Activated T-helper 1 cell treated with anti-CD3 and anti-CD28 coated beads, Interleukin-2, amount 50 U/mL, for 16 hours (primary cell): ENCODE results near the gene KMT2C.
"Not testable (repeated sequence)": the region's sequence is repeated elsewhere in the genome, so short reads cannot be mapped to it uniquely, and the experiment has no call there.

Experiments used
- DNase-seq, 2 donors: peaks; one replicate each; pipeline ENCODE4 v3.0.0-alpha.2; 2020; ENCODE audit warnings: low read depth in 1 of 2, low spot score in 1 of 2

KMT2C gene

DNA sequence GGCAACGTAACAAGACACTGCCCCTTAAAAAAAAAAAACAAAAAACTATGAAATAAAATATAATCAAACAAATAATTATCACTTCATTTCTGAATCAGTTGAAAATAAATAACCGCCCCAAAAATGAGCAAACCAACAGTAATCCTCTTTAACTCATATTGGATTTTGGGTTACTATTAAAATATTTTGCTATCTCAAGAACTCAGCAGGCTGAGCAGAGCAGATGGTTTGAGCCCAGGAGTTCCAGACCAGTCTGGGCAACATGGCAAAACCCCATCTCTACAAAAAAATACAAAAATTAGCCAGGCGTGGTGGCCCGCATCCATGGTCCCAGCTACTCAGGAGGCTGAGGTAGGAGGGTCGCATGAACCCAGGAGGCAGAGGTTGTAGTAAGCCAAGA is 216.2 kb downstream of the KMT2C start:
- DNase-seq = not testable (repeated sequence)

- not testable (repeated sequence) for DNase-seq
These were observed 227.0 kb downstream of the KMT2C start for GRCh38 chr7:152208766-152209165.

GRCh38 chr7:152204417-152204816 is 231.4 kb downstream of the KMT2C start:
- not testable (repeated sequence) for DNase-seq

DNA sequence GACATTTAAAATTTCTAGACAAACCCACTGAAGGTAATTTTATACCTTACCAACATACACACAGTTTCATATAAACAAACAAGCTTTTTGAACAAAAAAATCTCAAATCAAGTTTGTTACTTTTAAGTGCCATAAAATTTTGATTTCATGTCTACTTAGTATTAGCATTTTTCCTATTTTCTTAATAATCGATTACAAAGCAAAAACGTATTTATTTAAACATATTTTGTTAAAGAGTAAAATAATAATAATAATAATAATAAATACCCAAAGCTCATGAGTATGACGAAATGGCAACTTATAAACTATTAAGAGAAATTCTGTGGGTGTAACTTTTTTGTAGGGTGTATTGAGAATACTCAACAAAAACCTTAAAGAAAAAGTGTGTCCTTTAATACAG is 232.7 kb downstream of the KMT2C start:
- DNase-seq = no peak

DNA sequence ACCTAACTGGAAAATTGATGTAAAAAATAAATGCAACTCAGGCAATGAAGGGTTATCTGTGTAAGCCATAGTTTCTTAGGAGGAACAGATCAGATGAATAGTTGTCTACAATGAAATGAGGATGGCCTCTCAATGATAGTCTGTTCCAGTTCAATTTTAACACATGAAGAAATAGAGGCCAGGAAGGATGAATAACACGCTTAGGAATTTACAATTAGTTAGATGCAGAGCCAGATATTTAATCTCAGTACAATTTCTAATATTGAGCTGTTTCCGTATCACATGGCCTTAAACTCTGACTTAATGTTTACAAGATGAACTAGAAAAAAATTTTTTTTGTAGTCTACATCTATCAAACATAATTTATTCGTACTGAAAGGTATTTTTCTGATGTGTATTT is 233.7 kb downstream of the KMT2C start:
- no peak for DNase-seq

DNA sequence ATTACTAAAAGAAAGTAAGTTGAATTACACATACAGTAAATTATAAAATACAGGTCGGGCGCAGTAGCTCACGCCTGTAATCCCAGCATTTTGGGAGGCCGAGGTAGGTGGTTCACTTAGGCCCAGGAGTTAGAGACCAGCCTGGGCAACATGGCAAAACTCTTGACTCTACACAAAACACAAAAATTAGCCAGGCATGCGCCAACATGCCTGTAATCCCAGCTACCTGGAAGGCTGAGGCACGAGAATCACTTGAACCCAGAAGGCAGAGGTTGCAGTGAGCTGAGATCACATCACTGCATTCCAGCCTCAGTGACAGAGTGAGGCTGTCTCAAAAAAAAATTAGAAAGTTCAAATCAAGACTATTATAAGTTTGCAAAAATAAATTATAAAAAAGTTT is 235.4 kb downstream of the KMT2C start:
- no peak for DNase-seq

DNA sequence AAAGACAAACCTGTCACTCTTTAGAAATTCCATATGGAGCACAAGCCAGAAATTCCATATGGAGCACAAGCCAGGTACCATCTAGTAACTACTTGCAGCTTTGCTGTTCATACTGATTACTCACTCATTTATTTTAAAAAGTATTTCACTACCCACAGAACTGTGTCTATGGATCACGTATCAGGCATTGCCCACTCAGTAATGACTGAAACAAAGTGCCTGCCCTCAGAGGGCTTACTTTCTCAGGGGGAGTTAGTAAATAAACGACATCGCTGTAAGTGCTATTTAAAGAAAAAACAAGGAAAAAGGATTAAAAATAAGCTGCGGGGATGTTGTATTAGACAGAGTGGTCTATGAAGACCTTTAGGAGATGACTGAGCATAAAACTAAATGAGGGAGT is 239.4 kb downstream of the KMT2C start:
- DNase-seq = no peak

DNA sequence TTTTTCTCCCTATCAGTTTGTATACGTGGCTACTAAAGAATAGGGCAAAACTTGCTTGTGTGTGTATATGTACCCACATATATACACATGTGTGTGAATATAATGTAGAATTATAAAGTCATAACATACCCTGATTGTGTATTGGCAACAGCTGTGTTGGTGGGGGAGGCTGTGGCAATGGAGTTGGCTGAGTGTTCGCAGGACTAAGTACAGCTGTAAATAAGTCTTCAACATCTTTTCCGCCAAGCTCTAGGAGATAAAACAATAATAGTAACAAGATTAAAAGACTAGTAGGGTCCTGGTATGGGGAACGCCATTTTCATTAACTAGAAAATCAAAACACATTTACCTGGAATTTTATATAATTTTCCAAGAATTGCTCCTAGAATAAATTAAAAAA is 241.9 kb downstream of the KMT2C start:
- no peak for DNase-seq

GRCh38 chr7:152189061-152189460 is 246.7 kb downstream of the KMT2C start:
- DNase-seq = no peak

- no peak for DNase-seq
These were observed 250.2 kb downstream of the KMT2C start for GRCh38 chr7:152185558-152185957.

DNA sequence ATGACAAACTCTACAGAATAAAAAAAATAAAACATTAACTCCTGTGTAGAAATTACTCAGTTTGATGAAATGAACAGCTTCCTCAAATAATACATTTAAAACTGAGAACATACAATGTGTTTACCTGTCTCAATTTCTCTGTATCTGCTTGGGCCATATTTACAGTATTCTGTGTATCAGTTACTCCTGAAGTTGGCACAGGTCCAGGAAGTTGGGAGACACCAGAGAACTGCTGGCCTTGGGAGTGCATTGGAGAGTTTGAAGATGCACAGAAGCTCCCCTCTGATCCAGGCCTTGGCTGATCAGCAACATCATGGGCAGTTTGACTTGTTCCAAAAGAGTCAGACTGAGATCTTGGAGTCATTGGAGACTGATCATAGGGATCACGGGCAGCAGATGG is 255.2 kb downstream of the KMT2C start:
- no peak for DNase-seq

DNA sequence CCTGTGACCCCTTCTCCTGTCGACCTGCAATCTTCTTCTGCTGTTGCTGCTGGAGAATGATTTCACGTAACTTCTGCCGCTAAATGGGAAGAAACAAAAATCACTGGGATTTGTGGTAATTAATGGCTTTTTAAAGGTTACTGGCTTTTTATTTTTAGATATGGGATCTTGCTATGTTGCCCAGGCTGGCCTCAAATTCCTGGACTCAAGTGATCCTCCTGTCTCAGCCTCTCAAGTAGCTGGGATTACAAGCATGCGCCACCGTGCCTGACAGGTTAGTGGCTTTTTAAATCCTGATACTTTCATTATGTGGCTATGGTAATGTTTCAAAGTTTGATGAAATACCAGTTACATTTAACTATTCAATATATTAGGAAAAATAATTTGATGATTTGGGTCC is 255.8 kb downstream of the KMT2C start:
- no peak for DNase-seq

DNA sequence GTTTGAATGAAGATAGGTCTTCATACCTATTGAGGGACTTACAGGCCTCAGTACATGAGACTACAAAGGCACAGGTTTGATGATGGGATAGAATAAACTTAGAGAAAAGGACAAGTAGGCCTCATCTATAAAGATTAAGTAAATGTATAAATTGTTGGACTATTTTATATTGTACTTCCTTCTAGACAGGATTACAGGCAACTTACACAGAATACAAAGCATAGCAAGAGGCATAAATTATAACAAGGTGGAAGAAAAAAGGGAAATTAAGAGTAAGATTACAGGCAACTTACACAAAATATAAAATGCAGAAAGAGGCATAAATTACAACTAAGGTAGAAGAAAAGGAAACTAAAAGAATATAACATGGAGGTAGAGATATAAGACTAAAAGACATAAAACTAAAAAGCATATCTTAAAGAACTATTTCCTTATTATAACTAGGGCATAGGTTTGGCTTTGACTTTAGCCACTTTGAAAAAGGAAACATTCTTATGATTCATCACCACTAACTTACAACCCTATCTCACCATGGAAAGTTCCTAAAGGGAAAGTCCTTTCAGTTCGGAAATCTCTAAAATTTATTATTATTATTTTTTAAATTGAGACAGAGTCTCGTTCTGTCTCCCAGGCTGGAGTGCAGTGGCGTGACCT is 257.3 kb downstream of the KMT2C start:
- DNase-seq = no peak

DNA sequence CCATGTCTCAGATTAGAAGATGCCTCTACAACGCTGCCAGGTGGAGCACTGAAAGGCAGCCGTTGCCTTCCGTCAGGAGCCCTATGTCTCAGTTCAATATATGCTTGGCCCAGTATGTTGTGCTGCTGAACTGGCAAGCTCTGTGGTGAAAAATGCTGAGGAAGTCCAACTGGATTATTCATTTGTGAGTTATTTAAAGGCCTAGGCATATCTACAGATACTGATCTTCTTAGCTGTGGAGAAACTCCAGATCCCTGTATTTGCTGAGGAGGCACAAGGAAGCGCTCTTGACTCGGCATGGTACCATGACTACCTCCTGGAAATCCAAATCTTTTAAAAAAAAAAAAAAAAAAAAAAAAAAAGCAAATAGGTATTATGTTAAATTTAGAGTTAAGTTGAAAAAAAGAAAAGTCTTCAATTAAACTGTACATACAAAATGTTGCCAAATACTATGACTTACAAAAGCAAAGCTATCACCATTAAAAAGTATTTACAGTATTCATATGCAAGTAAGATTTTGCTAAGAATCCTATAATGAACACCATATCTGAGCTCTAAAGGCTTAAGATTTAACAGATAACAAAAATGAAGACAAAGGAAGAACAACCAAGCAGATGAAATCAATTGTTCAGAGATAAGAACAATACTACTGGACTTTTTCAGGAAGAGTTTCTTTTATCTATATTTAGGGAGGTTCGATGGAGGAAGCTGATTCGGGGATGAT is 258.0 kb downstream of the KMT2C start:
- DNase-seq = no peak

GRCh38 chr7:152176797-152177196 is 259.0 kb downstream of the KMT2C start:
- DNase-seq = no peak

DNA sequence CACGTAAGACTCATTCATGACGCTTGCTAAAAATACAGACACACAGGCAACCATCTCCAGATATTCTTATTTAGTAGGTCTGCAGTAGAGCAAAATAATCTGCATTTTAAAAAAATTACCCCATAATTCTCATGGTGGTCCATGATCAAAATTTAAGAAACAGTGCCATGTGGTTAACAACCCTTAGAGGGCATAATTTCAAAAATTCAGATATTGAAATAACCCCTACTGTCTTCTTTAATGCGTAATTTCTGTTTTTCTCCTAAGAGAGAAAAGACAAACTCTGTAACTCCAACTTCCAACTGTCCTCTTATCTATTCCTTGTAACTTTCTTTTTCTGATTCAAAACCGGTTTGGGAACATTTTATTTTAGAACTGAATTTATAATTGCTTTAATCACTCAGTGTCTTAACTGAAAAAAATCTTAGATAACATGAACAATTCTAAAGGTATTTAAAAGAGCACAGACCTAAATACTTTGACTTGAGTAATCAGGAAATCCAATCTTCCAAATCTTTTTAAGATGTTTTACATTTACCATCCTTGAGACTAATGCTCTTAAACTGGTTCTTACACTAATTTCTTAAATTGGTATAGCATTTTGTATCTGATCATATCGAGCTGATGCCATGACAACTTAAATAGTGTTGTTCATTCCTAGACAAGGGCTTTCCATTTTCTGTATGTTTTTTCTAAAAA is 262.3 kb downstream of the KMT2C start:
- no peak for DNase-seq

DNA sequence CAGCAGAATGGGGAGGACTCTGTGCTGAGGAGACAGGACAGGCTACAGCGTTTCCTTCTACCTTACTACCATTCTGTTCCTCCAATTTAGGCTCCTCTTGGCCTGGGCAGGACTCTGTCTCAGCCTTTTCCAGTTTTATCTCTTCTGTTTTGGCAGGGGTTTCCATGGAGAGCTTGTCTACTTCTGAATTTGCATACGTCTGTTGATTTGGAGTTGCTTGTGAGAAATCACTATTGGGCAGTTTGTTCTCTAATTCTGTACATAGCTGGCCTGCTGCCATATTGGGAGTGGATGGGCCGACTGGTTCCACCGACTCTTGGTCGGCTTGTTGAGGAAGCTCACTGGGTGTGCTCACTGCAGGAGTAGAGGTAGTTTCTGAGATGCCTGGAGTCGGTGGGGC is 273.5 kb downstream of the KMT2C start:
- no peak for DNase-seq

DNA sequence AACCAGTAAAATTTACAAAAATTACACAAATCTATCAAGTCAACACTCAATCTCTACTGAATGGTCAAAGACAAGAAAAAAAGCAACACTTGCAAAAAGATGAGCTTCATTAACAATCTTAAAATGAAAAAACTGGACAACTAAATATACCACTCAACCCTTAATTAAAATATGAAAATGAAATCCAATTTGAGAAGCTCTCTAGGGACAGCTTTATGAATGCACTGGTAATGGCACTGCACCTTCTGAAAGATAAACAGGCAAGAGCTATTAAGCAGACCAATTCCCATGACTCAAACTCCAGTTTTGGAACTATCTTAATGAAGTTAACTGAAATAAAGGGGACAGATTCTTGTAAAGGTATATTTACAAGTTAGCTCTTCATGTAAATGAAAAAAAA is 274.6 kb downstream of the KMT2C start:
- DNase-seq = no peak

- no peak for DNase-seq
These were observed 276.8 kb downstream of the KMT2C start for GRCh38 chr7:152158801-152159587.

DNA sequence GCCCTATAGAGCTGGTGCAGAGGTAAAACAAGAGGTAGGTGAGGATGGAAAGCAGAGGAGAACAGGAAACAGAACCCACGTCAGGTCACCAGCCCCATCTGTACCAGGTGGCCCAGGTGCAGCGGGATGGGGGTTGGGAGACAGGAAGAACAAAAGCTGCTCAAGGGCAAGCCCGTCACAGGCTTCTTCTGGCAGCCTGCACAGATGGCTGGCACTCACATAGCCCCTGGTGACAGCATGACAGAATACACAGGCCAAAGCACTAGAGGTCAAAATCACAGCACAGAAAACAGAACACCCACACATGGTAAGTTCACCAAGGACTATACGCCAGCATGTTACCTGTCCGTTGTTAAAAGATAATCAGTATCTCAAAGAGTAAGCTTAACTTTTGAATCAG is 283.5 kb downstream of the KMT2C start:
- DNase-seq = no peak

GRCh38 chr7:152149363-152149762 is 286.4 kb downstream of the KMT2C start:
- DNase-seq = no peak

DNA sequence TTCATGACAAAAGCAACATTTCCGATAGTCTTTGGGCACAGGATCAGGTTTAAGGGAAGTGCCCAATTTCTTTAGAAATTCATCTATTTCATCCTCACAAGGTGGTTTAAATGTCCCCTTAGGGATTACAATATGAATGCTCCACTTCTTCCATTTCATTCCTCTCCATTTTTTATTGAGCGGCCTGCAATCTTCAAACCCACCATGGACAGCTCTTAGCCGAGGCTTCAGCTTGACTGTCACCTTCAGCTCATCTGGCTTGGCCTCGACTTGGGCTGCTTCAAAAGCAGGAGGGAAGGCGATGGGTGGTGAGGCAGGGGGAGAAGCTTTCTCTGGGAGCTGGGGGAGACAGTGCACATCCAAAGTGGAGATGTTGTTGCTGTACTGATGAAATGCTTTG is 287.1 kb downstream of the KMT2C start:
- no peak for DNase-seq
